Mammary epithelial cell (primary cell): ENCODE measurements around the gene INSYN2B.

Source experiments
- EZH2 ChIP-seq: IDR thresholded peaks from 2 replicates; pipeline ENCODE4 v1.6.1; 2012; ENCODE audit warnings: low read length, inconsistent platforms, borderline replicate concordance
- TF ChIP-seq, protein P1 (sequence below), 2 donors: IDR thresholded peaks in 1 of 2; conservative IDR thresholded peaks in 1 of 2; 2 replicates each; pipeline ENCODE4 v1.5.1; 2011 to 2012; ENCODE audit warnings: inconsistent platforms in 2 of 2, low read length in 2 of 2, mild to moderate bottlenecking in 2 of 2, control low read depth in 1 of 2, low read depth in 1 of 2; ENCODE audit not compliant: insufficient read depth in 1 of 2; ENCODE audit errors: extremely low read depth in 1 of 2

DNA sequence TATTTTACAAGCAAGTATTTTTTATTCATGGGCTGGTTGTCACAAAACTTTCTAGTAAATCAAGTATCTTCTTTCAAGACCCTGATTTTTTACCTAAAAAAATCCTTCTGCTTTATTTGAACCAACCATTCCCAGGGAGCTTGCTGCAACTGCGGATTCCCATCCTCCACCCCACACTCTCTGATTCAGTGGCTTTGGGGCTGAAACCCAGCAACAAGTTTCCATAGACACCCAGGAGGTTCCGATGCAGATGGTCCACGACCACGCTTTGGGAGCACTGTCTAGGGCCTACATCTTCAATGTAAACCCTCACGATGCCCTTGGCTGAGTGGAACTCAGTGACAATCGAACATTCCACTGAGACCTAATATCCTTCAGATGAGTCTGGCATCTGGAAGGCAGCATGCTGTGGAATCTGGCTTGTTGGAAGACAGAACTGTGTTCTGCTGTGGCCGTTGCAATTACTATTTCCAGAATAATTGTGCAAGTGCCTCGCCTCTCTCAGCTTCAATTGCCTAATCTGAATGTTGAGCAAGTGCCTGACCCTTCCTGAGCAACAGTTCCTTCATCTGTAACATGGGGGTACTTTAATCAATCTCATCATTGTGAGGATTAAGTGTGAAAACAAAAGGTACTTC is 105.1 kb downstream of the INSYN2B start:
- TF ChIP-seq, protein P1, sequence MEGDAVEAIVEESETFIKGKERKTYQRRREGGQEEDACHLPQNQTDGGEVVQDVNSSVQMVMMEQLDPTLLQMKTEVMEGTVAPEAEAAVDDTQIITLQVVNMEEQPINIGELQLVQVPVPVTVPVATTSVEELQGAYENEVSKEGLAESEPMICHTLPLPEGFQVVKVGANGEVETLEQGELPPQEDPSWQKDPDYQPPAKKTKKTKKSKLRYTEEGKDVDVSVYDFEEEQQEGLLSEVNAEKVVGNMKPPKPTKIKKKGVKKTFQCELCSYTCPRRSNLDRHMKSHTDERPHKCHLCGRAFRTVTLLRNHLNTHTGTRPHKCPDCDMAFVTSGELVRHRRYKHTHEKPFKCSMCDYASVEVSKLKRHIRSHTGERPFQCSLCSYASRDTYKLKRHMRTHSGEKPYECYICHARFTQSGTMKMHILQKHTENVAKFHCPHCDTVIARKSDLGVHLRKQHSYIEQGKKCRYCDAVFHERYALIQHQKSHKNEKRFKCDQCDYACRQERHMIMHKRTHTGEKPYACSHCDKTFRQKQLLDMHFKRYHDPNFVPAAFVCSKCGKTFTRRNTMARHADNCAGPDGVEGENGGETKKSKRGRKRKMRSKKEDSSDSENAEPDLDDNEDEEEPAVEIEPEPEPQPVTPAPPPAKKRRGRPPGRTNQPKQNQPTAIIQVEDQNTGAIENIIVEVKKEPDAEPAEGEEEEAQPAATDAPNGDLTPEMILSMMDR (conservative IDR thresholded peaks at IDR 0.05 in 1 of 2, IDR thresholded peaks at IDR 0.05 in 1 of 2; ENCODE audit: extremely low read depth in 1 of 2, insufficient read depth in 1 of 2, low read depth in 1 of 2, low read length in 2 of 2), result no peak
- no peak for TF ChIP-seq EZH2
